ENCODE results near the gene FBH1.
"Not testable (repeated sequence)": the region's sequence is repeated elsewhere in the genome, so short reads cannot be mapped to it uniquely, and the experiment has no call there.

Gene FBH1

GRCh38 chr10:5949009-5949759 lies 59.1 kb downstream of the FBH1 start:
- no peak for TF ChIP-seq GATA1 (IDR thresholded peaks at IDR 0.05; ENCODE audit: low read depth, low read length)
- TF ChIP-seq POLR2A (IDR thresholded peaks at IDR 0.05; ENCODE audit: low read length) = no peak
- peak; percentile 68 to 78 for DNase-seq

- no peak for DNase-seq
- TF ChIP-seq GATA1 (IDR thresholded peaks at IDR 0.05; ENCODE audit: low read depth, low read length) (no peak), POLR2A (IDR thresholded peaks at IDR 0.05; ENCODE audit: low read length) (no peak)
Measured at GRCh38 chr10:5951167-5951711, 61.2 kb downstream of the FBH1 start.

- TF ChIP-seq POLR2A (IDR thresholded peaks at IDR 0.05; ENCODE audit: low read length) = no peak
- TF ChIP-seq GATA1 (IDR thresholded peaks at IDR 0.05; ENCODE audit: low read depth, low read length) = no peak
Measured at GRCh38 chr10:5951721-5952407, 61.8 kb downstream of the FBH1 start.

GRCh38 chr10:5952731-5953385 lies 62.8 kb downstream of the FBH1 start:
- TF ChIP-seq GATA1 (IDR thresholded peaks at IDR 0.05; ENCODE audit: low read depth, low read length) = no peak
- TF ChIP-seq POLR2A (IDR thresholded peaks at IDR 0.05; ENCODE audit: low read length) = no peak

More at GRCh38 chr10:5951721-5952407, 61.8 kb downstream of the FBH1 start:
- no peak for DNase-seq

GRCh38 chr10:5953676-5954075 lies 63.6 kb downstream of the FBH1 start:
- DNase-seq = no peak
- TF ChIP-seq GATA1 (IDR thresholded peaks at IDR 0.05; ENCODE audit: low read depth, low read length) (no peak), POLR2A (IDR thresholded peaks at IDR 0.05; ENCODE audit: low read length) (no peak)

More at GRCh38 chr10:5952731-5953385, 62.8 kb downstream of the FBH1 start:
- no peak for DNase-seq

- no peak for TF ChIP-seq GATA1 (IDR thresholded peaks at IDR 0.05; ENCODE audit: low read depth, low read length)
- no peak for TF ChIP-seq POLR2A (IDR thresholded peaks at IDR 0.05; ENCODE audit: low read length)
- DNase-seq = no peak
Measured at GRCh38 chr10:5956146-5956936, 66.3 kb downstream of the FBH1 start.

- DNase-seq = no peak
- TF ChIP-seq GATA1 (IDR thresholded peaks at IDR 0.05; ENCODE audit: low read depth, low read length) (no peak), POLR2A (IDR thresholded peaks at IDR 0.05; ENCODE audit: low read length) (no peak)
Measured at GRCh38 chr10:5958077-5958476, 68.0 kb downstream of the FBH1 start.

- TF ChIP-seq POLR2A (IDR thresholded peaks at IDR 0.05; ENCODE audit: low read length) = no peak
- TF ChIP-seq GATA1 (IDR thresholded peaks at IDR 0.05; ENCODE audit: low read depth, low read length) = no peak
- no peak for DNase-seq
Measured at GRCh38 chr10:5958675-5959074, 68.6 kb downstream of the FBH1 start.

- DNase-seq = no peak
- TF ChIP-seq GATA1 (IDR thresholded peaks at IDR 0.05; ENCODE audit: low read depth, low read length) (no peak), POLR2A (IDR thresholded peaks at IDR 0.05; ENCODE audit: low read length) (no peak)
Measured at GRCh38 chr10:5959142-5959541, 69.1 kb downstream of the FBH1 start.

- TF ChIP-seq GATA1 (IDR thresholded peaks at IDR 0.05; ENCODE audit: low read depth, low read length) = no peak
- TF ChIP-seq POLR2A (IDR thresholded peaks at IDR 0.05; ENCODE audit: low read length) = peak; percentile 52
- no peak for DNase-seq
Measured at GRCh38 chr10:5959581-5960069, 69.6 kb downstream of the FBH1 start.

GRCh38 chr10:5960070-5960972 lies 70.3 kb downstream of the FBH1 start:
- TF ChIP-seq POLR2A (IDR thresholded peaks at IDR 0.05; ENCODE audit: low read length) (peak; percentile 31), GATA1 (IDR thresholded peaks at IDR 0.05; ENCODE audit: low read depth, low read length) (no peak)
- DNase-seq = no peak

- not testable (repeated sequence) for DNase-seq
Measured at GRCh38 chr10:5960973-5961275, 70.9 kb downstream of the FBH1 start.

All from erythroblast (primary cell).